Astrocyte (in vitro differentiated cells and primary cell): ENCODE data around the gene TMPRSS9. TPM values are rescaled to one million over a fixed set of nuclear protein-coding genes. Genes with fewer than 3 reads are reported as not detected.
A peak's percentile ranks its signal among the peaks of the same experiment; 100 is the strongest.

Source experiments
- DNase-seq: peaks from one replicate; pipeline ENCODE4 v3.0.0-alpha.2; 2010; ENCODE audit warnings: low read depth
- FAIRE-seq: peaks from 2 replicates; lab custom pipeline; 2011; peaks lifted over from hg19 to GRCh38; lab: Jason Lieb, UNC
- H2AFZ ChIP-seq: 2 replicates; pipeline ENCODE4 v1.6.0; 2012; ENCODE audit warnings: low read depth, low read length, inconsistent platforms
- H3K27ac ChIP-seq: 2 replicates; pipeline ENCODE4 v1.5.1; 2011; ENCODE audit warnings: low read depth, low read length, inconsistent platforms
- H3K27me3 ChIP-seq: 2 replicates; pipeline ENCODE4 v1.6.0; 2011; ENCODE audit warnings: low read length, inconsistent platforms; ENCODE audit not compliant: insufficient read depth
- H3K36me3 ChIP-seq: 2 replicates; pipeline ENCODE4 v1.5.1; 2011; ENCODE audit warnings: low read length, inconsistent platforms; ENCODE audit not compliant: insufficient read depth
- H3K4me1 ChIP-seq: 2 replicates; pipeline ENCODE4 v1.5.1; 2011; ENCODE audit warnings: low read length, inconsistent platforms; ENCODE audit not compliant: insufficient read depth
- H3K4me2 ChIP-seq: 2 replicates; pipeline ENCODE4 v1.6.0; 2012; ENCODE audit warnings: low read length, inconsistent platforms
- H3K4me3 ChIP-seq: 2 replicates; pipeline ENCODE4 v1.5.1; 2011; ENCODE audit warnings: low read depth, mild to moderate bottlenecking, low read length, inconsistent platforms; ENCODE audit not compliant: insufficient read depth
- H3K79me2 ChIP-seq: 2 replicates; pipeline ENCODE4 v1.6.0; 2012; ENCODE audit warnings: mild to moderate bottlenecking, low read length, inconsistent platforms; ENCODE audit not compliant: insufficient read depth
- H3K9ac ChIP-seq: 2 replicates; pipeline ENCODE4 v1.6.0; 2012; ENCODE audit warnings: mild to moderate bottlenecking, low read length, inconsistent platforms
- H3K9me3 ChIP-seq: 2 replicates; pipeline ENCODE4 v1.5.1; 2012; ENCODE audit warnings: low read depth, mild to moderate bottlenecking, low read length, inconsistent platforms; ENCODE audit not compliant: insufficient read depth
- H4K20me1 ChIP-seq: 2 replicates; pipeline ENCODE4 v1.6.0; 2012; ENCODE audit warnings: low read length, inconsistent platforms; ENCODE audit not compliant: insufficient read depth
- H3K27ac Mint-ChIP-seq: one replicate; pipeline ENCODE4 v1.8.0; 2021; ENCODE audit warnings: mild to moderate bottlenecking, mixed read lengths; ENCODE audit not compliant: unreplicated experiment
- H3K27me3 Mint-ChIP-seq: one replicate; pipeline ENCODE4 v1.8.0; 2021; ENCODE audit warnings: low read depth, mixed read lengths; ENCODE audit not compliant: unreplicated experiment
- H3K36me3 Mint-ChIP-seq: one replicate; pipeline ENCODE4 v1.8.0; 2021; ENCODE audit warnings: low read depth, mixed read lengths; ENCODE audit not compliant: unreplicated experiment
- H3K4me1 Mint-ChIP-seq: one replicate; pipeline ENCODE4 v1.8.0; 2021; ENCODE audit warnings: low read depth, mixed read lengths; ENCODE audit not compliant: unreplicated experiment
- H3K4me3 Mint-ChIP-seq: one replicate; pipeline ENCODE4 v1.8.0; 2021; ENCODE audit warnings: mild to moderate bottlenecking, moderate library complexity, mixed read lengths; ENCODE audit not compliant: unreplicated experiment
- H3K9me3 Mint-ChIP-seq: one replicate; pipeline ENCODE4 v1.8.0; 2021; ENCODE audit warnings: mild to moderate bottlenecking, mixed read lengths; ENCODE audit not compliant: unreplicated experiment
- CTCF ChIP-seq: IDR thresholded peaks from 2 replicates; pipeline ENCODE4 v1.5.1; 2011; ENCODE audit warnings: low read depth, mild to moderate bottlenecking, inconsistent platforms, low read length, moderate library complexity; ENCODE audit not compliant: insufficient read depth
- EZH2 ChIP-seq: IDR thresholded peaks from 2 replicates; pipeline ENCODE4 v1.6.1; 2012; ENCODE audit warnings: mild to moderate bottlenecking, low read length, inconsistent platforms; ENCODE audit not compliant: insufficient read depth
- total RNA-seq: library from RNA; stranded (reverse); gene quantifications from 2 replicates; pipeline ENCODE4 v1.2.1, GENCODE V29; 2021

TMPRSS9 gene
- total RNA-seq, 1 donor from 2014 or later: 0.16 TPM

DNA sequence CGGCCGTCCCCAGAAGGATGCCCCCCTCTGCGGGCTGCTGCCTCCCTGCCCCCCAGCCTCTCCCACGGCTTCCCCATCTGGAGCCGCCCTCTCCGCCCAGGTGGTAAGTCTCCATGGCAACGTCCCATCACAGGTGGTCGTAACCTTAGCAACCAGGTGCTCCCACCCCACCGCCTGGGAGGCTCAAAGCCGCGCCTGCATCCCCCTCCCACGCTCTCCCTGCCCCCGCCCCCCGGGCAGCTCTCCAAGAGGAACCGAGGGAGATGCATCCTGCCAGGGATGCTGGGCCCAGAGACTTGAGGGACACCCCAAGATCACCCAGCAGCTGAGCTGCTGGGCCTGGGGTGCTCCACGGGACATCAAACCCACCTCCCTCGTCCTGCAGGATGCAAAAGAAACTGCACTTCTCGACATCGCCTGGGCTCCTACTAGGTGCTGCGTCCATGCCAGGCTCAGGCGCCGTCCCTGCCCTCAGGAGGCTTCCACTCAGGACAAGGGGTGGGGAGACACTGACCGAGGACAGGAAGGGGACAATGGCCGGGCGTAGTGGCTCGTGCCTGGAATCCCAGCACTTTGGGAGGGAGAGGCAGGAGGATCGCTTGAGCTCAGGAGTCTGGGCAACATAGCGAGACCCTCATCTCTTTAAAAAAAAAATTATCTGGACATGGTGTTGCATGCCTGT lies 47.1 kb upstream of the TMPRSS9 start:
- no peak overlapping the region for H3K27ac Mint-ChIP-seq
- Histone ChIP-seq H3K27me3 (no peaks in the 10 kb centered on the region), H3K36me3 (no peaks in the 10 kb centered on the region), H4K20me1 (no peaks in the 10 kb centered on the region), H3K4me1 (peaks cover 10% of the 10 kb centered on the region), H2AFZ (no peak overlapping the region), H3K4me2 (no peak overlapping the region), H3K27ac (no peak overlapping the region), H3K4me3 (no peak overlapping the region), H3K79me2 (no peaks in the 10 kb centered on the region), H3K9me3 (peaks cover 7% of the 10 kb centered on the region), H3K9ac (no peak overlapping the region)
- H3K27me3 Mint-ChIP-seq: peaks cover 25% of the 10 kb centered on the region
- H3K4me1 Mint-ChIP-seq: no peaks in the 10 kb centered on the region
- no peak for TF ChIP-seq CTCF
- TF ChIP-seq EZH2: no peak
- FAIRE-seq (no peak), DNase-seq (no peak)
- no peak overlapping the region for H3K4me3 Mint-ChIP-seq
- H3K36me3 Mint-ChIP-seq: peaks cover 3% of the 10 kb centered on the region
- H3K9me3 Mint-ChIP-seq: peaks cover 13% of the 10 kb centered on the region

DNA sequence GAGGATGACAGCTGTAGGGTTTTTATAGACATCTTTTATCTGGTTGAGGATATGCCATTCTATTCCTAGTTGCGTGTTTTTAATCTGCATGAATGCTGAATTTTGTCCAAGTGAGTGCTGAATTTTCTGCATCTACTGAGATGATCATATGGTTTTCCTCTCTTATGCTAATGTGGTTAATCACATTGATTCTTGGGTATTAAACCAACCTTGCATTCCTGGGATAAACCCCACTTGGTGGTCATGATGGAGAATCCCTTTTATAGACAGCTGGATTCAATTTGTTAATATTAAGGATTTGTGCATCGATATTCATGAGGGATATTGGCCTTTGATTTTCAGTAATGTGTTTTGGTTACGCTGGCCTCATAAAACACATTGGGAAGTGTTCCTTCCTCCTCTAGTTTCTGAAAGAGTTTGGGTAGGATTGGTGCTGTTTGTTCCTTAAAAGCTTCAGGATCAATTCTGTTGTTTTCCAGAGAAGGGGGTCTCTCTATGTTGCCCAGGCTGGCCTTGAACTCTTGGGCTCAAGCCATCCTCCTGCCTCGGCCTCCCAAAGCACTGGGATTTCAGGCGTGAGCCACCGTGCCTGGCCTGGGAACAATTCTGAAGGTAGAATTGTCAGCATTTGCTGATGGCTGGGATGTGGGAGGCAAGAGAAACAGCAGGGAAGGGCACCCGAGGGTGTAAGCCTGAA lies 44.8 kb upstream of the TMPRSS9 start:
- no peak overlapping the region for H3K4me3 ChIP-seq
- peaks cover 3% of the 10 kb centered on the region for H3K36me3 Mint-ChIP-seq
- H3K4me3 Mint-ChIP-seq: no peak overlapping the region
- peaks cover 7% of the 10 kb centered on the region for H3K9me3 Mint-ChIP-seq
- no peaks in the 10 kb centered on the region for H3K27me3 ChIP-seq
- no peak overlapping the region for H3K4me2 ChIP-seq
- no peak overlapping the region for H3K9ac ChIP-seq
- DNase-seq: no peak
- no peak for FAIRE-seq
- no peak overlapping the region for H3K27ac ChIP-seq
- H3K27ac Mint-ChIP-seq: peak overlapping the region; percentile 53
- peaks cover 7% of the 10 kb centered on the region for H3K9me3 ChIP-seq
- H2AFZ ChIP-seq: no peak overlapping the region
- no peaks in the 10 kb centered on the region for H3K36me3 ChIP-seq
- no peaks in the 10 kb centered on the region for H3K4me1 Mint-ChIP-seq
- TF ChIP-seq EZH2 (no peak), CTCF (no peak)
- no peaks in the 10 kb centered on the region for H3K4me1 ChIP-seq
- H4K20me1 ChIP-seq: no peaks in the 10 kb centered on the region
- H3K27me3 Mint-ChIP-seq: peaks cover 7% of the 10 kb centered on the region
- no peaks in the 10 kb centered on the region for H3K79me2 ChIP-seq
